Keratinocyte (primary cell): Measurements from ENCODE around the gene GJB6.

Experiments used
- CTCF ChIP-seq, 3 experiments: IDR thresholded peaks in 1 of 3; conservative IDR thresholded peaks in 1 of 3; optimal IDR thresholded peaks in 1 of 3; 2 replicates in 2 of 3; 3 replicates in 1 of 3; pipeline versions ENCODE3 to v1.5.1; 2011; ENCODE audit warnings: low read length in 3 of 3, mild to moderate bottlenecking in 3 of 3, moderate library complexity in 2 of 3, control low read depth in 1 of 3, inconsistent platforms in 1 of 3; ENCODE audit not compliant: insufficient read depth in 2 of 3; ENCODE audit errors: extremely low read depth in 1 of 3
- EZH2 ChIP-seq: IDR thresholded peaks from one replicate; pipeline ENCODE4 v1.6.1; 2012; ENCODE audit warnings: inconsistent platforms, mild to moderate bottlenecking, low read length, moderate library complexity

DNA sequence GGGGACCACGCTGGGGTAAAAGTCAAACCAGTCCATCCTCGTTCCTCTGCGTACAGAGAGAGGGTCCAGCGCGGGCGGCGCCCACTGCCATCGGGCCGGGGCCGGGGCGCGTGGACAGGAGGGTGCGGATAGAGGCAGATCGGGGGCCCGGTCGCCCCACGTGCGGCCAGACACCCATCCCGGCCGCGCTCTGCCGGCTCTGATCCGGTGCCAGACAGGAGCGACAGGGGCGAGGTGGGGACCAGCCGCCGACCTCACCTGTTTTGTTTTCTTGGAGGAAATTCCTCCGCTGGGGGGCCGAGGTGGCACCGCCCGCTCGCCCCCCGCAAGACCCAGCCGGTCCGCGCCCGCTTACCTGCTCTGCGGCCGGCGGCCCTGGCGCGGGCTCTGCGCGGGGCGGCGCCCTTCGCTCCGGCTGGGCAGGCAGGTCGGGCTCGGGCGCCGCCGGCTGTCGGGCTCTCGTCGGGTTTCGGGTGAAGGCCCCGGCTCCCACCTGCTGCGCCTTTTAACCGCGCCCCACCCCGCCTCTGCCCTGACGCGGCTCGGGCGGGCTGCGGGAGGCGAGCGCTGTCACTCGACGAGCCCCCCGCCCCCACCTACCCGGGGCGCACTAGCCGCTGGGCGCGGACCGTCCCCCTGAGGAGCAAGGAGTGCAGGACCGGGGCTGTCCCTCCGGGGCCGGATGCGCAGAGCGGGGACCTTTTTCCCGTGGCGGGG, at the start of gene GJB6:
- peak in 1 of 3 experiments; percentile 42 for TF ChIP-seq CTCF (optimal IDR thresholded peaks at IDR 0.05 in 1 of 3, IDR thresholded peaks at IDR 0.05 in 1 of 3, conservative IDR thresholded peaks at IDR 0.05 in 1 of 3; ENCODE audit: extremely low read depth in 1 of 3, insufficient read depth in 2 of 3, low read length in 3 of 3)
- peak; percentile 66 for TF ChIP-seq EZH2
